ENCODE measurements around the gene DCLK1.
"Not testable (repeated sequence)": the region's sequence is repeated elsewhere in the genome, so short reads cannot be mapped to it uniquely, and the experiment has no call there.

DCLK1 gene

GRCh38 chr13:35983206-35983605 lies 148.0 kb downstream of the DCLK1 start:
- DNase-seq: no peak

- DNase-seq: peak; percentile 91
Observed at GRCh38 chr13:35979361-35979951, 151.7 kb downstream of the DCLK1 start.

- DNase-seq: peak; percentile 55
Observed at GRCh38 chr13:35978607-35979316, 152.4 kb downstream of the DCLK1 start.

- DNase-seq: no peak
Observed at GRCh38 chr13:35977060-35977459, 154.1 kb downstream of the DCLK1 start.

GRCh38 chr13:35976126-35976525 lies 155.1 kb downstream of the DCLK1 start:
- no peak for DNase-seq

- DNase-seq: not testable (repeated sequence)
Observed at GRCh38 chr13:35966951-35967350, 164.2 kb downstream of the DCLK1 start.

GRCh38 chr13:35966024-35966423 lies 165.2 kb downstream of the DCLK1 start:
- no peak for DNase-seq

- DNase-seq: no peak
Observed at GRCh38 chr13:35965226-35965927, 165.8 kb downstream of the DCLK1 start.

GRCh38 chr13:35964863-35965180 lies 166.4 kb downstream of the DCLK1 start:
- DNase-seq: no peak

- no peak for DNase-seq
Observed at GRCh38 chr13:35964011-35964862, 166.9 kb downstream of the DCLK1 start.

GRCh38 chr13:35961461-35962220 lies 169.5 kb downstream of the DCLK1 start:
- no peak for DNase-seq

- no peak for DNase-seq
Observed at GRCh38 chr13:35961002-35961401, 170.2 kb downstream of the DCLK1 start.

- DNase-seq: no peak
Observed at GRCh38 chr13:35957996-35958395, 173.2 kb downstream of the DCLK1 start.

GRCh38 chr13:35957241-35957731 lies 173.9 kb downstream of the DCLK1 start:
- DNase-seq: peak; percentile 59

GRCh38 chr13:35956074-35956473 lies 175.1 kb downstream of the DCLK1 start:
- DNase-seq: no peak

- no peak for DNase-seq
Observed at GRCh38 chr13:35954207-35954560, 177.0 kb downstream of the DCLK1 start.

GRCh38 chr13:35953537-35954206 lies 177.5 kb downstream of the DCLK1 start:
- peak; percentile 95 for DNase-seq

GRCh38 chr13:35947315-35947714 lies 183.9 kb downstream of the DCLK1 start:
- DNase-seq: no peak

GRCh38 chr13:35945368-35945767 lies 185.8 kb downstream of the DCLK1 start:
- no peak for DNase-seq

GRCh38 chr13:35941374-35941773 lies 189.8 kb downstream of the DCLK1 start:
- DNase-seq: no peak

- DNase-seq: no peak
Observed at GRCh38 chr13:35940734-35941133, 190.4 kb downstream of the DCLK1 start.
